Endodermal cell (in vitro differentiated cells): ENCODE measurements around the gene FGF21. TPM values are rescaled to one million over a fixed set of nuclear protein-coding genes. Genes with fewer than 3 reads are reported as not detected.
"Not testable (repeated sequence)": the region's sequence is repeated elsewhere in the genome, so short reads cannot be mapped to it uniquely, and the experiment has no call there.

ENCODE experiments used
- DNase-seq: peaks from one replicate; pipeline ENCODE4 v3.0.0-alpha.2; 2017
- H3K27ac ChIP-seq: 2 replicates; pipeline ENCODE4 v1.5.1; 2013; ENCODE audit warnings: mild to moderate bottlenecking, low read depth, low read length, moderate library complexity
- H3K27me3 ChIP-seq: 2 replicates; pipeline ENCODE4 v1.6.1; 2013; ENCODE audit warnings: mild to moderate bottlenecking, low read length, moderate library complexity; ENCODE audit not compliant: insufficient read depth, control insufficient read depth, poor library complexity, severe bottlenecking
- H3K36me3 ChIP-seq: 2 replicates; pipeline ENCODE4 v1.7.0; 2013; ENCODE audit warnings: mild to moderate bottlenecking, low read length, moderate library complexity; ENCODE audit not compliant: control insufficient read depth, insufficient read depth
- H3K4me1 ChIP-seq: one replicate; pipeline ENCODE4 v1.7.0; 2013; ENCODE audit warnings: low read length; ENCODE audit not compliant: control insufficient read depth, insufficient read depth
- H3K4me3 ChIP-seq: 2 replicates; pipeline ENCODE4 v1.5.1; 2013; ENCODE audit warnings: mild to moderate bottlenecking, low read length, moderate library complexity
- H3K9ac ChIP-seq: 2 replicates; pipeline ENCODE4 v1.6.1; 2013; ENCODE audit warnings: mild to moderate bottlenecking, low read length, moderate library complexity; ENCODE audit not compliant: poor library complexity, severe bottlenecking; ENCODE audit errors: extremely low read depth
- H3K9me3 ChIP-seq: 2 replicates; pipeline ENCODE4 v1.6.1; 2013; ENCODE audit warnings: mild to moderate bottlenecking, low read length, moderate library complexity; ENCODE audit not compliant: control insufficient read depth
- H3K27ac Mint-ChIP-seq: 2 replicates; pipeline ENCODE4 v1.8.0; 2020; ENCODE audit warnings: mixed read lengths
- H3K27me3 Mint-ChIP-seq: 2 replicates; pipeline ENCODE4 v1.8.0; 2021; ENCODE audit warnings: mild to moderate bottlenecking, mixed read lengths; ENCODE audit not compliant: insufficient read depth
- H3K36me3 Mint-ChIP-seq: 2 replicates; pipeline ENCODE4 v1.8.0; 2020; ENCODE audit warnings: low read depth, mixed read lengths
- H3K4me1 Mint-ChIP-seq: 2 replicates; pipeline ENCODE4 v1.8.0; 2020; ENCODE audit warnings: mixed read lengths
- H3K4me3 Mint-ChIP-seq: 2 replicates; pipeline ENCODE4 v1.8.0; 2020; ENCODE audit warnings: mild to moderate bottlenecking, moderate library complexity, mixed read lengths
- H3K9me3 Mint-ChIP-seq: 2 replicates; pipeline ENCODE4 v1.8.0; 2020; ENCODE audit warnings: mild to moderate bottlenecking, mixed read lengths
- WGBS, 2 experiments: methylation state at CpG; one replicate each; pipeline versions ENCODE4 v1.1.5 to v1.1.7; 2013; ENCODE audit warnings: missing lambda C conversion rate in 2 of 2, mixed read lengths in 1 of 2; ENCODE audit not compliant: insufficient coverage in 1 of 2, insufficient read length in 1 of 2; 5-methylcytosine and 5-hydroxymethylcytosine counted together
- total RNA-seq, 2 donors: library from RNA; stranded (reverse); fragmentation: NEBNext Ultra II Directional in 1 of 2; extraction: Animal tissue kit (Norgen Biotek cat#: 25700) in 1 of 2; gene quantifications; 2 replicates in 1 of 2; 3 replicates in 1 of 2; pipeline ENCODE4 v1.2.1, GENCODE V29; 2021
- TF ChIP-seq, protein P1 (sequence below): fragments of 200-600 bp; sonication (generic); conservative IDR thresholded peaks from 2 replicates; pipeline ENCODE4 v1.5.0; 2021; ENCODE audit warnings: antibody characterized with exemption, mild to moderate bottlenecking

The FGF21 gene
- total RNA-seq, 2 donors from 2014 or later, result not detected

- Histone ChIP-seq H3K4me3 (no peak overlapping the region), H3K27ac (no peak overlapping the region), H3K27me3 (no peaks in the 10 kb centered on the region), H3K9ac (no peak overlapping the region), H3K36me3 (no peaks in the 10 kb centered on the region), H3K9me3 (peaks cover 4% of the 10 kb centered on the region), H3K4me1 (no peaks in the 10 kb centered on the region)
- Mint-ChIP-seq H3K9me3 (peaks cover 6% of the 10 kb centered on the region), H3K4me1 (peaks cover 24% of the 10 kb centered on the region), H3K27ac (peak overlapping the region; percentile 30), H3K36me3 (peaks cover 8% of the 10 kb centered on the region), H3K4me3 (peak overlapping the region; percentile 75), H3K27me3 (peaks cover 2% of the 10 kb centered on the region)
- WGBS, 2 experiments, result 92 to 96% methylated on average over 19 of the region's 19 CpGs
- TF ChIP-seq, protein P1, sequence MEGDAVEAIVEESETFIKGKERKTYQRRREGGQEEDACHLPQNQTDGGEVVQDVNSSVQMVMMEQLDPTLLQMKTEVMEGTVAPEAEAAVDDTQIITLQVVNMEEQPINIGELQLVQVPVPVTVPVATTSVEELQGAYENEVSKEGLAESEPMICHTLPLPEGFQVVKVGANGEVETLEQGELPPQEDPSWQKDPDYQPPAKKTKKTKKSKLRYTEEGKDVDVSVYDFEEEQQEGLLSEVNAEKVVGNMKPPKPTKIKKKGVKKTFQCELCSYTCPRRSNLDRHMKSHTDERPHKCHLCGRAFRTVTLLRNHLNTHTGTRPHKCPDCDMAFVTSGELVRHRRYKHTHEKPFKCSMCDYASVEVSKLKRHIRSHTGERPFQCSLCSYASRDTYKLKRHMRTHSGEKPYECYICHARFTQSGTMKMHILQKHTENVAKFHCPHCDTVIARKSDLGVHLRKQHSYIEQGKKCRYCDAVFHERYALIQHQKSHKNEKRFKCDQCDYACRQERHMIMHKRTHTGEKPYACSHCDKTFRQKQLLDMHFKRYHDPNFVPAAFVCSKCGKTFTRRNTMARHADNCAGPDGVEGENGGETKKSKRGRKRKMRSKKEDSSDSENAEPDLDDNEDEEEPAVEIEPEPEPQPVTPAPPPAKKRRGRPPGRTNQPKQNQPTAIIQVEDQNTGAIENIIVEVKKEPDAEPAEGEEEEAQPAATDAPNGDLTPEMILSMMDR, result no peak
- DNase-seq, result peak; percentile 54
Measured at GRCh38 chr19:48715681-48716171, 39.6 kb upstream of the FGF21 start.

- peak overlapping the region; percentile 24 for H3K27ac ChIP-seq
Measured at GRCh38 chr19:48716562-48717291, 38.6 kb upstream of the FGF21 start.

GRCh38 chr19:48718106-48718505, 37.2 kb upstream of the FGF21 start:
- H3K4me3 Mint-ChIP-seq, H3K27ac ChIP-seq, H3K9me3 Mint-ChIP-seq, H3K36me3 ChIP-seq, H3K4me1 ChIP-seq, H3K36me3 Mint-ChIP-seq, DNase-seq, H3K27me3 ChIP-seq, H3K9me3 ChIP-seq, H3K27ac Mint-ChIP-seq, H3K27me3 Mint-ChIP-seq, H3K4me3 ChIP-seq, H3K9ac ChIP-seq: not testable (repeated sequence)
- H3K4me1 Mint-ChIP-seq, result peaks cover 21% of the 10 kb centered on the region
- WGBS, 2 experiments, result 94 to 98% methylated on average over 10 to 13 of the region's 13 CpGs

More at GRCh38 chr19:48716562-48717291, 38.6 kb upstream of the FGF21 start:
- Mint-ChIP-seq H3K36me3 (peaks cover 2% of the 10 kb centered on the region), H3K9me3 (no peaks in the 10 kb centered on the region), H3K4me3 (peak overlapping the region; percentile 32), H3K27ac (no peak overlapping the region), H3K27me3 (no peaks in the 10 kb centered on the region), H3K4me1 (peaks cover 24% of the 10 kb centered on the region)
- TF ChIP-seq, protein P1, result no peak
- H3K9me3 ChIP-seq, result no peaks in the 10 kb centered on the region
- H3K9ac ChIP-seq, result no peak overlapping the region
- H3K4me3 ChIP-seq, result no peak overlapping the region
- 34 to 46% methylated on average over 12 to 24 of the region's 24 CpGs for WGBS, 2 experiments
- no peaks in the 10 kb centered on the region for H3K36me3 ChIP-seq
- DNase-seq, result peak; percentile 67
- H3K4me1 ChIP-seq, result no peaks in the 10 kb centered on the region
- no peaks in the 10 kb centered on the region for H3K27me3 ChIP-seq
